Fibroblast of lung (primary cell): ENCODE measurements around the gene DUS3L. TPM values are rescaled to one million over a fixed set of nuclear protein-coding genes. Genes with fewer than 3 reads are reported as not detected.

Experiments used
- DNase-seq, 2 donors: peaks; one replicate each; pipeline versions ENCODE4 v3.0.0 to v3.0.0-alpha.2; 2010; ENCODE audit warnings: low read depth in 2 of 2
- H2AFZ ChIP-seq: 2 replicates; pipeline ENCODE4 v1.5.1; 2012; ENCODE audit warnings: low read length, control low read depth, inconsistent platforms
- H3K27ac ChIP-seq: 2 replicates; pipeline ENCODE4 v1.5.1; 2011; ENCODE audit warnings: low read length, control low read depth; ENCODE audit not compliant: insufficient read depth
- H3K27me3 ChIP-seq: 2 replicates; pipeline ENCODE4 v1.5.1; 2011; ENCODE audit warnings: mild to moderate bottlenecking, low read length; ENCODE audit not compliant: control insufficient read depth, insufficient read depth
- H3K36me3 ChIP-seq: 2 replicates; pipeline ENCODE4 v1.5.1; 2011; ENCODE audit warnings: low read length; ENCODE audit not compliant: control insufficient read depth, insufficient read depth
- H3K4me1 ChIP-seq: 2 replicates; pipeline ENCODE4 v1.5.1; 2011; ENCODE audit warnings: low read length; ENCODE audit not compliant: control insufficient read depth, insufficient read depth; ENCODE audit errors: extremely low read depth
- H3K4me2 ChIP-seq: 2 replicates; pipeline ENCODE4 v1.5.1; 2011; ENCODE audit warnings: low read length, control low read depth; ENCODE audit not compliant: insufficient read depth; ENCODE audit errors: extremely low read depth
- H3K4me3 ChIP-seq, 4 experiments: fragments of 200-600 bp in 1 of 4; sonication (generic) in 1 of 4; replicated peaks in 1 of 4; 2 replicates each; pipeline ENCODE4 v1.5.1; 2011 to 2016; ENCODE audit warnings: low read length in 4 of 4, low read depth in 3 of 4, mild to moderate bottlenecking in 3 of 4, control low read depth in 2 of 4, inconsistent platforms in 1 of 4, mixed read lengths in 1 of 4; ENCODE audit not compliant: insufficient read depth in 1 of 4; ENCODE audit errors: control extremely low read depth in 1 of 4
- H3K79me2 ChIP-seq: 2 replicates; pipeline ENCODE4 v1.5.1; 2012; ENCODE audit warnings: mild to moderate bottlenecking, low read length, inconsistent platforms; ENCODE audit not compliant: control insufficient read depth, insufficient read depth
- H3K9ac ChIP-seq: 2 replicates; pipeline ENCODE4 v1.5.1; 2011; ENCODE audit warnings: mild to moderate bottlenecking, low read length, control low read depth; ENCODE audit not compliant: insufficient read depth
- H3K9me3 ChIP-seq: 2 replicates; pipeline ENCODE4 v1.5.1; 2012; ENCODE audit warnings: low read depth, low read length; ENCODE audit not compliant: control insufficient read depth, insufficient read depth
- H4K20me1 ChIP-seq: 2 replicates; pipeline ENCODE4 v1.5.1; 2011; ENCODE audit warnings: low read length; ENCODE audit not compliant: control insufficient read depth, insufficient read depth; ENCODE audit errors: extremely low read depth
- EZH2 ChIP-seq: IDR thresholded peaks from 2 replicates; pipeline ENCODE4 v1.5.1; 2012; ENCODE audit warnings: low read length, control low read depth, mild to moderate bottlenecking; ENCODE audit errors: missing control alignments
- polyA plus RNA-seq, 2 donors: library from polyadenylated mRNA; depleted of rRNA in 1 of 2; stranded (reverse) in 1 of 2; unstranded in 1 of 2; fragments of >200 nt; gene quantifications; 2 replicates each; pipeline ENCODE4 v1.2.1, GENCODE V29; 2011 to 2012; ENCODE audit warnings: missing spikeins in 1 of 2
- total RNA-seq: library from RNA; depleted of rRNA; stranded (reverse); fragments of >200 nt; gene quantifications from 2 replicates; pipeline ENCODE4 v1.2.1, GENCODE V29; 2014
- TF ChIP-seq, protein P1 (sequence below), 2 donors: IDR thresholded peaks in 1 of 2; conservative IDR thresholded peaks in 1 of 2; 1 replicate in 1 of 2; 2 replicates in 1 of 2; pipeline ENCODE4 v1.5.1; 2011 to 2012; ENCODE audit warnings: low read length in 2 of 2, control low read depth in 1 of 2, inconsistent platforms in 1 of 2, low read depth in 1 of 2, mild to moderate bottlenecking in 1 of 2

DUS3L gene
- total and polyA plus RNA-seq, 2 donors (not counting 1 experiment from before 2014, with no cell fraction given), result 8.8 to 18.7 TPM

DNA sequence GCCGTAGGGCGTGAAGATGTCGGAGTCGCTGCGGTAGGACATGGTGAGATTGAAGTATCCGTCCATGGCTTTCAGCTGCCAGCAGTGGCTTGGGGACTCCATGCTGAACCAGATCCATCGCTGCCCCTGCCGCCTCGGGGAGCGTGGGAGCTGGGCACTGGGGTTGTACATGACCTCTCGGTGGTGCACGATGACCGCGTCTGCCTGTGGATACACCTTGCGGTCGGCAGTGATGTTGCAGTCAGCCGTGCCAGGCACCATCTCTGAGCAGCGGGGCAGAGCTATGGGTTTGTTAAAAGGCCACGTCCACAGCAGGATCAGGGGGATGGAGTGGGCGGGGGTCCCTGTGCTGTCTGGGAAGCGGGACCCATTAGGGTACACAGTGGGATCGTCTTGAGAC lies 41.1 kb upstream of the DUS3L start:
- Histone ChIP-seq H3K27ac (no peak overlapping the region), H3K9ac (no peak overlapping the region), H3K36me3 (no peaks in the 10 kb centered on the region), H4K20me1 (no peaks in the 10 kb centered on the region), H3K9me3 (no peaks in the 10 kb centered on the region), H2AFZ (no peak overlapping the region), H3K4me2 (no peak overlapping the region), H3K27me3 (peaks cover 19% of the 10 kb centered on the region), H3K4me3 (no peak overlapping the region), H3K79me2 (no peaks in the 10 kb centered on the region), H3K4me1 (no peaks in the 10 kb centered on the region)
- DNase-seq, result no peak
- no peak for TF ChIP-seq EZH2
- TF ChIP-seq, protein P1, sequence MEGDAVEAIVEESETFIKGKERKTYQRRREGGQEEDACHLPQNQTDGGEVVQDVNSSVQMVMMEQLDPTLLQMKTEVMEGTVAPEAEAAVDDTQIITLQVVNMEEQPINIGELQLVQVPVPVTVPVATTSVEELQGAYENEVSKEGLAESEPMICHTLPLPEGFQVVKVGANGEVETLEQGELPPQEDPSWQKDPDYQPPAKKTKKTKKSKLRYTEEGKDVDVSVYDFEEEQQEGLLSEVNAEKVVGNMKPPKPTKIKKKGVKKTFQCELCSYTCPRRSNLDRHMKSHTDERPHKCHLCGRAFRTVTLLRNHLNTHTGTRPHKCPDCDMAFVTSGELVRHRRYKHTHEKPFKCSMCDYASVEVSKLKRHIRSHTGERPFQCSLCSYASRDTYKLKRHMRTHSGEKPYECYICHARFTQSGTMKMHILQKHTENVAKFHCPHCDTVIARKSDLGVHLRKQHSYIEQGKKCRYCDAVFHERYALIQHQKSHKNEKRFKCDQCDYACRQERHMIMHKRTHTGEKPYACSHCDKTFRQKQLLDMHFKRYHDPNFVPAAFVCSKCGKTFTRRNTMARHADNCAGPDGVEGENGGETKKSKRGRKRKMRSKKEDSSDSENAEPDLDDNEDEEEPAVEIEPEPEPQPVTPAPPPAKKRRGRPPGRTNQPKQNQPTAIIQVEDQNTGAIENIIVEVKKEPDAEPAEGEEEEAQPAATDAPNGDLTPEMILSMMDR (conservative IDR thresholded peaks at IDR 0.05 in 1 of 2, IDR thresholded peaks at IDR 0.05 in 1 of 2; ENCODE audit: low read depth in 1 of 2, low read length in 2 of 2), result no peak

DNA sequence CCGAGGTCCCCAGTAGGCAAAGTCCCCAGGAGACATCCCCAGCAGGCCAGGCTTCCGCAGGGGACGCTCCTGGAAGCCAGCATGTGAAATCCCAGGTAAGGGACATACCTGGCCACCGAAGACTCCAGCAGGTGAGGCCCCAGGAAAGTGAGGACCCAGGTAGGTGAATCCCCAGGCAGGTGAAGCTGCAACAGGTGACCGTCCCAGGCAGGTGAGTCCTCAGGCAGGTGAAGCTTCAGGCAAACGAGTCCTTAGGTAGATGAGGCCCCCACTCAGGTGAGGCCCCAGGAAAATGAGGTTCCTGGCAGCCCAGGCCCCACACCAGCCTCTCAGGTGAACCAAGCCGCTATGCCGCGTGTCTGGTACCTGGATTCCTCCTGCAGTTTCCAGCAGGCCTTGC lies 40.2 kb upstream of the DUS3L start:
- no peak for TF ChIP-seq EZH2
- TF ChIP-seq, protein P1 (conservative IDR thresholded peaks at IDR 0.05 in 1 of 2, IDR thresholded peaks at IDR 0.05 in 1 of 2; ENCODE audit: low read depth in 1 of 2, low read length in 2 of 2), result no peak
- no peak overlapping the region for H3K9ac ChIP-seq
- H3K27ac ChIP-seq, result no peak overlapping the region
- H3K4me3 ChIP-seq, result no peak overlapping the region
- no peaks in the 10 kb centered on the region for H4K20me1 ChIP-seq
- no peak overlapping the region for H2AFZ ChIP-seq
- H3K79me2 ChIP-seq, result no peaks in the 10 kb centered on the region
- H3K9me3 ChIP-seq, result no peaks in the 10 kb centered on the region
- H3K36me3 ChIP-seq, result no peaks in the 10 kb centered on the region
- H3K27me3 ChIP-seq, result peaks cover 19% of the 10 kb centered on the region
- no peaks in the 10 kb centered on the region for H3K4me1 ChIP-seq
- no peak overlapping the region for H3K4me2 ChIP-seq
- no peak for DNase-seq

DNA sequence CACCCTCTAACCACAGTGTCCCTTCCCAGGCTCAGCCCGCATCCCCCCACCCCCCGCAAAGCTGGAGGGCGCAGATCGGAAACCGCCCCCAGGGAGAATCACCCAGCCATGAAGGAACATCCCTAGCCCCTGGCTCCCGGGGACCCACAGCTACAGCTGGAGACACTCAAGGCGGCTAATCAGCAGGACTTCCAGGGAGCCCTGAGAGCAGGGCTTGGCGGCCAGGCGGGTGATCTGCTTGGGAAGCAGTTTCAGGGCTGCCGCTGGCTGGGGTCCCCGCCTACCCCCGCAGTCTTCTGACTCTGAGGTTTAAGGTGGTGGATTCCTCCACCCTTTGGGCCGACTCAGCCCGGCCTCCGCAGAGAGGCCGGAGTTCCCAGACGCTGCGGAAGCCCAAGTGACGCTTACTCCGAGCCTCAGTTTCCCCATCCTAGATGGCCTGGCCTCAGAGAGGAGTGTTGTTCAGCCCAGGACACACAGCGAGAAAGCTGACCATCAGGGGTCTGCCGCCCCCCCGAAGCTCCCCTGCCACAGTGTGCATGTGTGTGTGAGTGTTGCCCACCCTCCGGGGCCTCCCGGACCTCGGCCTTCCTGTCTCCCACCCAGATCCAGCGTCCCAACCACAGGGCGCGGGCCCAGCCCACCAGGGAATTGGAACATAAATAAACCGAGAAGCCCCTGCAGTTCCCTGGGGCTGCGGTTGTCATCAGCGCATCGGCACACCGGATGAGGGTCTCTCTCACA lies 38.8 kb upstream of the DUS3L start:
- H3K27me3 ChIP-seq, result peaks cover 19% of the 10 kb centered on the region
- no peak overlapping the region for H2AFZ ChIP-seq
- no peaks in the 10 kb centered on the region for H3K79me2 ChIP-seq
- no peaks in the 10 kb centered on the region for H3K4me1 ChIP-seq
- DNase-seq, result no peak
- no peaks in the 10 kb centered on the region for H4K20me1 ChIP-seq
- H3K36me3 ChIP-seq, result no peaks in the 10 kb centered on the region
- H3K4me2 ChIP-seq, result no peak overlapping the region
- H3K9me3 ChIP-seq, result no peaks in the 10 kb centered on the region
- H3K4me3 ChIP-seq, result no peak overlapping the region
- H3K9ac ChIP-seq, result no peak overlapping the region
- TF ChIP-seq EZH2, result peak; percentile 24
- TF ChIP-seq, protein P1 (conservative IDR thresholded peaks at IDR 0.05 in 1 of 2, IDR thresholded peaks at IDR 0.05 in 1 of 2; ENCODE audit: low read depth in 1 of 2, low read length in 2 of 2), result no peak
- no peak overlapping the region for H3K27ac ChIP-seq
